ENCODE measurements around the gene B9D1.

GRCh38 chr17:19315104-19315503 lies 47.4 kb downstream of the B9D1 start:
- TF ChIP-seq POLR2AphosphoS5 (IDR thresholded peaks at IDR 0.05; ENCODE audit: low read depth, low read length) (no peak), REST (IDR thresholded peaks at IDR 0.05; ENCODE audit: insufficient read depth in 1 of 2, low read depth in 2 of 2, low read length in 2 of 2) (no peak), TAF1 (IDR thresholded peaks at IDR 0.05; ENCODE audit: borderline replicate concordance, insufficient read depth, low read length) (no peak), FOXP2 (optimal IDR thresholded peaks at IDR 0.05; ENCODE audit: borderline replicate concordance, extremely low read depth, extremely low read length, insufficient read depth) (no peak), SIN3A (IDR thresholded peaks at IDR 0.05; ENCODE audit: borderline replicate concordance, insufficient read depth, low read length) (no peak)

Data from PFSK-1 (cell line).